ENCODE results near the gene CALML5. TPM values are rescaled to one million over a fixed set of nuclear protein-coding genes. Genes with fewer than 3 reads are reported as not detected.

Gene CALML5
- total and polyA plus RNA-seq, 9 of the 15 experiments (the other 6 are each of a cell fraction or from before 2014, with no cell fraction given), result not detected

DNA sequence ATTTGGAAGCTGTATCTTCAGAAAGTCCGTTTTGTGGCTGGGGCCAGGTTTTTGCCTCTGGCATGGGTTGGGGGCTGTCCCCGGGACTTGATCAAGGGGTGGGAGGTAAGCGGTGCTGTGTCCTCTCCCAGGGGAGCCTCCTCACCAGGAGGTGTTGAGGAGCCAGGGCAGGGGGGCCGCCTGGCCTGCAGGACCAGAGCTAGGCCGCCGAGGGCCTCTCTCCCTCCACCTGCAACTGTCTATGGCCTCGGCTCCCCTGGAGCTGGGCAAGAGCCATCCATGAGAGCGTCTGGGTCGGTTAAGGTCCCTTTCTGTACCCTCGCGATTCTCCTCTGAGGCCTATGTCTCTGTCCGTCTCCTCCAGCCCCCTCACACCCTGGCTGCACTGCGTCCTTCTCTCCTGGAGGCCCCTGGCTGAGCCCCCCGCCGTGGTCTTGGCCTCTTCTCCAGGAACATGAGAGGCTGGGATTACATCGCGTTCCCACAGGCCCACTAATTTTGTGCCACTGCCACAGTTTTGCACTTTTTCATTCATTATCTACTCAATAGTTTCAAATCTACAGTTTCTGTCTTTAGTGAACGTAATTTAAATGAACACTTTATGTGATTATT lies 20.6 kb downstream of the CALML5 start:
- Histone ChIP-seq H3K79me2 (ENCODE audit: control insufficient read depth, insufficient read depth, low read length) (peaks cover 96% of the 10 kb centered on the region), H3K36me3 (ENCODE audit: control insufficient read depth, insufficient read depth, low read length) (peaks cover 13% of the 10 kb centered on the region; the same call in 2 of the 3 replicates), H4K20me1 (replicated peaks; ENCODE audit: control insufficient read depth, insufficient read depth, low read length) (no peaks in the 10 kb centered on the region), H3K4me3 (peak overlapping the region; percentile 47), H3K27me3 (ENCODE audit: control insufficient read depth in 2 of 2, insufficient read depth in 2 of 2, low read length in 2 of 2) (no peaks in the 10 kb centered on the region), H3K27ac (ENCODE audit: extremely low read depth, low read depth, low read length) (peak overlapping the region; percentile 94), H3K9ac (ENCODE audit: insufficient read depth in 1 of 2, low read depth in 2 of 2, low read length in 2 of 2) (peak overlapping the region; percentile 85 to 95), H3K4me1 (replicated peaks in 1 of 2; ENCODE audit: control insufficient read depth in 2 of 2, insufficient read depth in 2 of 2, low read length in 2 of 2) (peaks cover 42 to 48% of the 10 kb centered on the region in 2 experiments), H3K9me3 (replicated peaks; ENCODE audit: control insufficient read depth, insufficient read depth, low read depth, low read length) (no peaks in the 10 kb centered on the region), H2AFZ (ENCODE audit: low read depth, low read length) (no peak overlapping the region), H3K9me1 (ENCODE audit: control insufficient read depth, insufficient read depth, low read length) (no peaks in the 10 kb centered on the region), H3K4me2 (ENCODE audit: insufficient read depth, low read length) (peak overlapping the region; percentile 100)
- 3% methylated on average over 14 of the region's 18 CpGs for WGBS (ENCODE audit: insufficient coverage, low coverage, missing lambda C conversion rate)
- TSS peak; percentile 86 for BruUV-seq (replicated peaks)
- POLR2A ChIA-PET, result interaction anchor here (0.5 to 7.0 kb wide), 7 partner anchors 8 to 101 kb away, joined by 3 to 43 read pairs (median 4); no protein-coding TSS in a partner anchor
- intact Hi-C loops (cut with micrococcal nuclease), result loop anchor here (1.0 to 2.0 kb wide), 2 partner anchors 16 to 32 kb away; no protein-coding TSS in a partner anchor
- peak; percentile 48 for ATAC-seq
- no peak for FAIRE-seq
- DNase-seq (ENCODE audit: extremely low read depth in 1 of 4, low spot score in 3 of 4), result peak in 2 of 4 experiments; percentile 32 to 39
- CTCF ChIA-PET (ENCODE audit: low intra/inter-chr PET ratio), result no interaction called here
- in situ Hi-C loops (cut with MboI), result no loop called here
- TF ChIP-seq ERF (CRISPR knock-in tag; IDR thresholded peaks at IDR 0.05) (peak; percentile 5; the same call in 1 of the 2 replicates), FOXM1 (IDR thresholded peaks at IDR 0.05; ENCODE audit: low read depth) (no peak), FOXM1 (CRISPR knock-in tag; IDR thresholded peaks at IDR 0.05; ENCODE audit: low read depth) (no peak), HOXB6 (CRISPR knock-in tag; IDR thresholded peaks at IDR 0.05; ENCODE audit: borderline replicate concordance) (no peak), RBBP5 (IDR thresholded peaks at IDR 0.05; ENCODE audit: borderline replicate concordance, insufficient read depth, low read length, poor library complexity, severe bottlenecking) (peak; percentile 56), SIN3B (IDR thresholded peaks at IDR 0.05; ENCODE audit: low read depth) (peak; percentile 29; the same call in 1 of the 2 replicates), IRF2 (CRISPR knock-in tag; IDR thresholded peaks at IDR 0.05) (no peak), ZBTB1 (CRISPR knock-in tag; IDR thresholded peaks at IDR 0.05; ENCODE audit: borderline replicate concordance, low read depth) (no peak), HDAC3 (IDR thresholded peaks at IDR 0.05; ENCODE audit: borderline replicate concordance, partially characterized antibody) (no peak), DNMT1 (IDR thresholded peaks at IDR 0.05) (no peak), CTBP1 (IDR thresholded peaks at IDR 0.05; ENCODE audit: borderline replicate concordance) (no peak), GABPB2 (CRISPR knock-in tag; conservative IDR thresholded peaks at IDR 0.05) (no peak), XRCC3 (IDR thresholded peaks at IDR 0.05) (no peak), POLR2G (IDR thresholded peaks at IDR 0.05; ENCODE audit: low read depth, low read length) (peak; percentile 65)
- TF ChIP-seq, protein P1, sequence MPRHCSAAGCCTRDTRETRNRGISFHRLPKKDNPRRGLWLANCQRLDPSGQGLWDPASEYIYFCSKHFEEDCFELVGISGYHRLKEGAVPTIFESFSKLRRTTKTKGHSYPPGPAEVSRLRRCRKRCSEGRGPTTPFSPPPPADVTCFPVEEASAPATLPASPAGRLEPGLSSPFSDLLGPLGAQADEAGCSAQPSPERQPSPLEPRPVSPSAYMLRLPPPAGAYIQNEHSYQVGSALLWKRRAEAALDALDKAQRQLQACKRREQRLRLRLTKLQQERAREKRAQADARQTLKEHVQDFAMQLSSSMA (CRISPR knock-in tag; IDR thresholded peaks at IDR 0.05), result peak; percentile 19; the same call in 1 of the 2 replicates
- TF ChIP-seq, protein P2, sequence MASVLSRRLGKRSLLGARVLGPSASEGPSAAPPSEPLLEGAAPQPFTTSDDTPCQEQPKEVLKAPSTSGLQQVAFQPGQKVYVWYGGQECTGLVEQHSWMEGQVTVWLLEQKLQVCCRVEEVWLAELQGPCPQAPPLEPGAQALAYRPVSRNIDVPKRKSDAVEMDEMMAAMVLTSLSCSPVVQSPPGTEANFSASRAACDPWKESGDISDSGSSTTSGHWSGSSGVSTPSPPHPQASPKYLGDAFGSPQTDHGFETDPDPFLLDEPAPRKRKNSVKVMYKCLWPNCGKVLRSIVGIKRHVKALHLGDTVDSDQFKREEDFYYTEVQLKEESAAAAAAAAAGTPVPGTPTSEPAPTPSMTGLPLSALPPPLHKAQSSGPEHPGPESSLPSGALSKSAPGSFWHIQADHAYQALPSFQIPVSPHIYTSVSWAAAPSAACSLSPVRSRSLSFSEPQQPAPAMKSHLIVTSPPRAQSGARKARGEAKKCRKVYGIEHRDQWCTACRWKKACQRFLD (CRISPR knock-in tag; IDR thresholded peaks at IDR 0.05), result 0 out of 2 replicates have a peak, but pooled peaks have one; percentile 6
- TF ChIP-seq, protein P3, sequence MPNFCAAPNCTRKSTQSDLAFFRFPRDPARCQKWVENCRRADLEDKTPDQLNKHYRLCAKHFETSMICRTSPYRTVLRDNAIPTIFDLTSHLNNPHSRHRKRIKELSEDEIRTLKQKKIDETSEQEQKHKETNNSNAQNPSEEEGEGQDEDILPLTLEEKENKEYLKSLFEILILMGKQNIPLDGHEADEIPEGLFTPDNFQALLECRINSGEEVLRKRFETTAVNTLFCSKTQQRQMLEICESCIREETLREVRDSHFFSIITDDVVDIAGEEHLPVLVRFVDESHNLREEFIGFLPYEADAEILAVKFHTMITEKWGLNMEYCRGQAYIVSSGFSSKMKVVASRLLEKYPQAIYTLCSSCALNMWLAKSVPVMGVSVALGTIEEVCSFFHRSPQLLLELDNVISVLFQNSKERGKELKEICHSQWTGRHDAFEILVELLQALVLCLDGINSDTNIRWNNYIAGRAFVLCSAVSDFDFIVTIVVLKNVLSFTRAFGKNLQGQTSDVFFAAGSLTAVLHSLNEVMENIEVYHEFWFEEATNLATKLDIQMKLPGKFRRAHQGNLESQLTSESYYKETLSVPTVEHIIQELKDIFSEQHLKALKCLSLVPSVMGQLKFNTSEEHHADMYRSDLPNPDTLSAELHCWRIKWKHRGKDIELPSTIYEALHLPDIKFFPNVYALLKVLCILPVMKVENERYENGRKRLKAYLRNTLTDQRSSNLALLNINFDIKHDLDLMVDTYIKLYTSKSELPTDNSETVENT (CRISPR knock-in tag; IDR thresholded peaks at IDR 0.05), result no peak
